Measurements from ENCODE around the gene NUDT21.

The NUDT21 gene

GRCh38 chr16:56462064-56462796, 11.1 kb upstream of the NUDT21 start:
- no peak for TF ChIP-seq CTCF (IDR thresholded peaks at IDR 0.05; ENCODE audit: borderline replicate concordance, insufficient read depth, low read depth, low read length)

GRCh38 chr16:56460101-56460500, 9.0 kb upstream of the NUDT21 start:
- no peak for TF ChIP-seq CTCF (IDR thresholded peaks at IDR 0.05; ENCODE audit: borderline replicate concordance, insufficient read depth, low read depth, low read length)
- no peak overlapping the region for H3K4me3 ChIP-seq (ENCODE audit: low read depth, low read length)

More at GRCh38 chr16:56462064-56462796, 11.1 kb upstream of the NUDT21 start:
- H3K4me3 ChIP-seq (ENCODE audit: low read depth, low read length), result no peak overlapping the region

GRCh38 chr16:56457927-56458470, 6.9 kb upstream of the NUDT21 start:
- H3K4me3 ChIP-seq (ENCODE audit: low read depth, low read length), result no peak overlapping the region
- TF ChIP-seq CTCF (IDR thresholded peaks at IDR 0.05; ENCODE audit: borderline replicate concordance, insufficient read depth, low read depth, low read length), result no peak

- TF ChIP-seq CTCF (IDR thresholded peaks at IDR 0.05; ENCODE audit: borderline replicate concordance, insufficient read depth, low read depth, low read length), result no peak
Observed at GRCh38 chr16:56451753-56452689, 889 bp upstream of the NUDT21 start.

GRCh38 chr16:56450275-56450985, 702 bp downstream of the NUDT21 start:
- TF ChIP-seq CTCF (IDR thresholded peaks at IDR 0.05; ENCODE audit: borderline replicate concordance, insufficient read depth, low read depth, low read length), result no peak

More at GRCh38 chr16:56451753-56452689, 889 bp upstream of the NUDT21 start:
- H3K4me3 ChIP-seq (ENCODE audit: low read depth, low read length), result peak overlapping the region; percentile 62

GRCh38 chr16:56448005-56448404, 3.1 kb downstream of the NUDT21 start:
- no peak for TF ChIP-seq CTCF (IDR thresholded peaks at IDR 0.05; ENCODE audit: borderline replicate concordance, insufficient read depth, low read depth, low read length)
- no peak overlapping the region for H3K4me3 ChIP-seq (ENCODE audit: low read depth, low read length)

More at GRCh38 chr16:56450275-56450985, 702 bp downstream of the NUDT21 start:
- peak overlapping the region; percentile 62 for H3K4me3 ChIP-seq (ENCODE audit: low read depth, low read length)

All from GM12875 (cell line).